T-cell (primary cell): ENCODE results near the gene CELF5. TPM values are rescaled to one million over a fixed set of nuclear protein-coding genes. Genes with fewer than 3 reads are reported as not detected.
A peak's percentile ranks its signal among the peaks of the same experiment; 100 is the strongest.

Experiments
- ATAC-seq, 4 experiments: fragments of 200-7000 bp in 3 of 4; fragments of 150-1000 bp in 1 of 4; cut with Tn5 transposase; replicated peaks in 1 of 4; 1 replicate in 3 of 4; 2 replicates in 1 of 4; pipeline ENCODE4 v1.10.0; 2021; ENCODE audit warnings: moderate library complexity in 3 of 4, mild to moderate bottlenecking in 2 of 4, moderate number of reproducible peaks in 1 of 4
- CTCF ChIA-PET, 2 donors: fragments of 300-600 bp; sonication (Branson Sonifier 250); formaldehyde crosslinking; loops; one replicate each; lab custom pipeline; 2022; ENCODE audit warnings: antibody characterized with exemption in 2 of 2; lab: Charles Lee
- POLR2A ChIA-PET, 2 donors: fragments of 300-600 bp; sonication (Branson Sonifier 250); formaldehyde crosslinking; loops; one replicate each; lab custom pipeline; 2022; ENCODE audit warnings: antibody characterized with exemption in 2 of 2; lab: Charles Lee
- DNase-seq, 35 experiments: peaks; one replicate each; pipeline versions ENCODE4 v3.0.0 to v3.0.0-alpha.2; 2013 to 2023
- H3K27ac ChIP-seq: one replicate; pipeline ENCODE4 v1.5.1; 2013; ENCODE audit warnings: low read length
- H3K27me3 ChIP-seq, 2 experiments: replicated peaks in 1 of 2; 1 replicate in 1 of 2; 2 replicates in 1 of 2; pipeline versions ENCODE4 v1.6.1 to v1.7.0; 2013; ENCODE audit warnings: low read length in 1 of 2, mixed read lengths in 1 of 2; ENCODE audit not compliant: control insufficient read depth in 2 of 2, insufficient read depth in 2 of 2; ENCODE audit errors: extremely low read depth in 1 of 2
- H3K36me3 ChIP-seq, 2 donors: 1 replicate in 1 of 2; 2 replicates in 1 of 2; pipeline versions ENCODE4 v1.6.1 to v1.7.0; 2013; ENCODE audit warnings: low read length in 1 of 2; ENCODE audit not compliant: control insufficient read depth in 2 of 2, insufficient read depth in 1 of 2; ENCODE audit errors: extremely low read depth in 1 of 2
- H3K4me1 ChIP-seq, 2 experiments: 1 replicate in 1 of 2; 2 replicates in 1 of 2; pipeline versions ENCODE4 v1.6.1 to v1.7.0; 2013; ENCODE audit warnings: low read length in 2 of 2, mixed read lengths in 1 of 2; ENCODE audit not compliant: insufficient read depth in 2 of 2, control insufficient read depth in 1 of 2; ENCODE audit errors: extremely low read depth in 1 of 2
- H3K4me3 ChIP-seq, 2 donors: 1 replicate in 1 of 2; 2 replicates in 1 of 2; pipeline versions ENCODE4 v1.5.1 to v1.7.0; 2013; ENCODE audit warnings: mild to moderate bottlenecking in 2 of 2, low read length in 1 of 2, moderate library complexity in 1 of 2; ENCODE audit not compliant: control insufficient read depth in 1 of 2; ENCODE audit errors: extremely low read depth in 1 of 2
- H3K9me3 ChIP-seq: 2 replicates; pipeline ENCODE4 v1.7.0; 2013
- H3K27ac Mint-ChIP-seq, 2 donors: one replicate each; pipeline ENCODE4 v1.8.0; 2020 to 2021; ENCODE audit warnings: mild to moderate bottlenecking in 2 of 2, mixed read lengths in 2 of 2
- H3K27me3 Mint-ChIP-seq, 2 donors: one replicate each; pipeline ENCODE4 v1.8.0; 2021 to 2022; ENCODE audit warnings: mixed read lengths in 2 of 2
- H3K36me3 Mint-ChIP-seq: one replicate; pipeline ENCODE4 v1.8.0; 2021; ENCODE audit warnings: mixed read lengths
- H3K4me1 Mint-ChIP-seq, 3 donors: one replicate each; pipeline ENCODE4 v1.8.0; 2020 to 2022; ENCODE audit warnings: mixed read lengths in 3 of 3, mild to moderate bottlenecking in 1 of 3
- H3K4me3 Mint-ChIP-seq, 3 donors: one replicate each; pipeline ENCODE4 v1.8.0; 2020 to 2022; ENCODE audit warnings: mild to moderate bottlenecking in 3 of 3, mixed read lengths in 3 of 3, moderate library complexity in 3 of 3
- H3K9me3 Mint-ChIP-seq, 3 donors: one replicate each; pipeline ENCODE4 v1.8.0; 2020 to 2022; ENCODE audit warnings: mixed read lengths in 3 of 3
- WGBS: methylation state at CpG from one replicate; pipeline ENCODE4 v1.1.5; 2013; ENCODE audit warnings: missing lambda C conversion rate; ENCODE audit not compliant: insufficient coverage; 5-methylcytosine and 5-hydroxymethylcytosine counted together
- total RNA-seq, 35 experiments: library from RNA in 6 of 35; stranded (reverse) in 6 of 35; fragments of 120-200 nt in 1 of 35; gene quantifications; one replicate each; pipeline versions ENCODE4 v1.2.1 to v1.2.4 and lab custom pipeline; 2013 to 2026

CELF5 gene
- total RNA-seq, 5 donors from 2014 or later (not counting 1 experiment from before 2014, with no cell fraction given) = 0.23 to 1.9 (median 0.39) TPM; not detected in 1

- no peaks in the 10 kb centered on the region for H3K4me1 Mint-ChIP-seq
- no peaks in the 10 kb centered on the region for H3K36me3 Mint-ChIP-seq
- Histone ChIP-seq H3K4me3 (no peak overlapping the region), H3K9me3 (no peaks in the 10 kb centered on the region), H3K27me3 (peaks cover 0 to 50% of the 10 kb centered on the region in 2 experiments), H3K27ac (no peak overlapping the region), H3K36me3 (no peaks in the 10 kb centered on the region), H3K4me1 (no peaks in the 10 kb centered on the region)
- no peak overlapping the region for H3K27ac Mint-ChIP-seq
- DNase-seq (no peak), ATAC-seq (no peak)
- ChIA-PET CTCF (no interaction called here), POLR2A (no interaction called here)
- no peaks in the 10 kb centered on the region for H3K9me3 Mint-ChIP-seq
- no peak overlapping the region for H3K4me3 Mint-ChIP-seq
- 89% methylated on average over 6 of the region's 9 CpGs for WGBS
- H3K27me3 Mint-ChIP-seq = peaks cover 7% of the 10 kb centered on the region in 2 donors
These were observed 20.6 kb downstream of the CELF5 start for GRCh38 chr19:3245050-3245449.

- Histone ChIP-seq H3K27me3 (peaks cover 0 to 44% of the 10 kb centered on the region in 2 experiments), H3K36me3 (no peaks in the 10 kb centered on the region), H3K27ac (no peak overlapping the region), H3K4me1 (no peaks in the 10 kb centered on the region), H3K9me3 (no peaks in the 10 kb centered on the region), H3K4me3 (no peak overlapping the region)
- Mint-ChIP-seq H3K4me1 (no peaks in the 10 kb centered on the region), H3K9me3 (peaks cover 0 to 10% (median 3%) of the 10 kb centered on the region in 3 donors), H3K27ac (no peak overlapping the region), H3K36me3 (no peaks in the 10 kb centered on the region), H3K4me3 (no peak overlapping the region), H3K27me3 (peaks cover 9 to 17% of the 10 kb centered on the region in 2 donors)
- no peak for DNase-seq
- 67% methylated on average over 6 of the region's 14 CpGs for WGBS
- CTCF ChIA-PET = no interaction called here
- POLR2A ChIA-PET = no interaction called here
- no peak for ATAC-seq
These were observed 24.4 kb downstream of the CELF5 start for GRCh38 chr19:3248728-3249326.

GRCh38 chr19:3249408-3249807 is 24.9 kb downstream of the CELF5 start:
- Mint-ChIP-seq H3K4me3 (no peak overlapping the region), H3K27me3 (peaks cover 9 to 21% of the 10 kb centered on the region in 2 donors), H3K27ac (no peak overlapping the region), H3K9me3 (peaks cover 3 to 10% (median 5%) of the 10 kb centered on the region in 3 donors), H3K4me1 (no peaks in the 10 kb centered on the region), H3K36me3 (no peaks in the 10 kb centered on the region)
- peaks cover 0 to 42% of the 10 kb centered on the region in 2 experiments for H3K27me3 ChIP-seq
- POLR2A ChIA-PET = no interaction called here
- H3K27ac ChIP-seq = no peak overlapping the region
- no peaks in the 10 kb centered on the region for H3K9me3 ChIP-seq
- CTCF ChIA-PET = no interaction called here
- H3K4me1 ChIP-seq = no peaks in the 10 kb centered on the region
- DNase-seq (no peak), ATAC-seq (no peak)
- H3K4me3 ChIP-seq = no peak overlapping the region
- H3K36me3 ChIP-seq = no peaks in the 10 kb centered on the region
- WGBS = 83% methylated on average over 6 of the region's 10 CpGs

- ATAC-seq = peak; percentile 58 to 69 (median 68)
- no peaks in the 10 kb centered on the region for H3K4me1 ChIP-seq
- no peak overlapping the region for H3K4me3 ChIP-seq
- POLR2A ChIA-PET = no interaction called here
- Mint-ChIP-seq H3K4me3 (no peak overlapping the region), H3K4me1 (no peaks in the 10 kb centered on the region), H3K27ac (peak overlapping the region in 1 of 2 donors; percentile 63), H3K9me3 (peaks cover 3 to 10% (median 10%) of the 10 kb centered on the region in 3 donors), H3K27me3 (peaks cover 9 to 29% of the 10 kb centered on the region in 2 donors), H3K36me3 (no peaks in the 10 kb centered on the region)
- H3K9me3 ChIP-seq = no peaks in the 10 kb centered on the region
- peak in 26 of 35 experiments; percentile 9 to 61 (median 32) for DNase-seq
- H3K36me3 ChIP-seq = no peaks in the 10 kb centered on the region
- H3K27ac ChIP-seq = no peak overlapping the region
- 100% methylated on average over 3 of the region's 7 CpGs for WGBS
- peaks cover 0 to 37% of the 10 kb centered on the region in 2 experiments for H3K27me3 ChIP-seq
- CTCF ChIA-PET = interaction anchor here in 1 of 2 donors (0.6 kb wide), 1 partner anchor 927 kb away, joined by 3 read pairs; no protein-coding TSS in a partner anchor
These were observed 26.2 kb downstream of the CELF5 start for GRCh38 chr19:3250675-3251074.

- CTCF ChIA-PET = interaction anchor here in 1 of 2 donors (0.7 kb wide), 1 partner anchor 12 kb away, joined by 3 read pairs; no protein-coding TSS in a partner anchor
- ATAC-seq (no peak), DNase-seq (no peak)
- Mint-ChIP-seq H3K36me3 (no peaks in the 10 kb centered on the region), H3K27ac (no peak overlapping the region), H3K27me3 (peaks cover 11 to 29% of the 10 kb centered on the region in 2 donors), H3K4me1 (no peaks in the 10 kb centered on the region), H3K4me3 (no peak overlapping the region), H3K9me3 (peaks cover 3 to 10% (median 10%) of the 10 kb centered on the region in 3 donors)
- Histone ChIP-seq H3K9me3 (no peaks in the 10 kb centered on the region), H3K27me3 (peaks cover 0 to 37% of the 10 kb centered on the region in 2 experiments), H3K27ac (no peak overlapping the region), H3K36me3 (no peaks in the 10 kb centered on the region), H3K4me1 (no peaks in the 10 kb centered on the region), H3K4me3 (no peak overlapping the region)
- 72% methylated on average over 6 of the region's 8 CpGs for WGBS
- POLR2A ChIA-PET = no interaction called here
These were observed 26.8 kb downstream of the CELF5 start for GRCh38 chr19:3251229-3251628.

GRCh38 chr19:3252650-3253049 is 28.2 kb downstream of the CELF5 start:
- WGBS = no CpG with 5 or more reads among the region's 2 CpGs
- ChIA-PET CTCF (no interaction called here), POLR2A (no interaction called here)
- DNase-seq = no peak
- no peaks in the 10 kb centered on the region for H3K36me3 ChIP-seq
- no peaks in the 10 kb centered on the region for H3K9me3 ChIP-seq
- Mint-ChIP-seq H3K27me3 (peaks cover 17 to 29% of the 10 kb centered on the region in 2 donors), H3K9me3 (peaks cover 3 to 10% (median 10%) of the 10 kb centered on the region in 3 donors), H3K4me1 (no peaks in the 10 kb centered on the region), H3K27ac (no peak overlapping the region), H3K36me3 (no peaks in the 10 kb centered on the region), H3K4me3 (no peak overlapping the region)
- no peak overlapping the region for H3K27ac ChIP-seq
- peaks cover 0 to 35% of the 10 kb centered on the region in 2 experiments for H3K27me3 ChIP-seq
- no peak overlapping the region for H3K4me3 ChIP-seq
- no peak for ATAC-seq
- no peaks in the 10 kb centered on the region for H3K4me1 ChIP-seq
